Vagina (tissue), 2 donors: ENCODE measurements around the gene GALC. TPM values are rescaled to one million over a fixed set of nuclear protein-coding genes. Genes with fewer than 3 reads are reported as not detected.

Experiments
- DNase-seq, 2 donors: peaks; one replicate each; pipeline ENCODE4 v3.0.0-alpha.2; 2017; ENCODE audit errors: extremely low spot score in 2 of 2
- H3K27ac ChIP-seq: fragments of 200-600 bp; sonication (generic); one replicate; pipeline ENCODE4 v1.5.1; 2019
- H3K27me3 ChIP-seq: fragments of 200-600 bp; sonication (generic); one replicate; pipeline ENCODE4 v1.5.1; 2019
- H3K36me3 ChIP-seq, 2 donors: fragments of 200-600 bp; sonication (generic); one replicate each; pipeline ENCODE4 v1.5.1; 2017 to 2019
- H3K4me1 ChIP-seq: fragments of 200-600 bp; sonication (generic); one replicate; pipeline ENCODE4 v1.5.1; 2019
- H3K4me3 ChIP-seq, 2 donors: fragments of 200-600 bp; sonication (generic); 1 replicate in 1 of 2; 2 replicates in 1 of 2; pipeline ENCODE4 v1.5.1; 2016 to 2019
- H3K9me3 ChIP-seq: fragments of 200-600 bp; sonication (generic); one replicate; pipeline ENCODE4 v1.5.1; 2019
- CTCF ChIP-seq, 3 experiments: fragments of 450-650 bp in 2 of 3; fragments of 200-600 bp in 1 of 3; sonication (generic) in 1 of 3; IDR thresholded peaks; one replicate each; pipeline ENCODE4 v1.5.1; 2017 to 2019; ENCODE audit warnings: antibody characterized with exemption in 3 of 3, mild to moderate bottlenecking in 2 of 3, moderate library complexity in 2 of 3
- POLR2A ChIP-seq, 2 donors: fragments of 450-650 bp; IDR thresholded peaks; one replicate each; pipeline ENCODE4 v1.6.1; 2017; ENCODE audit warnings: antibody characterized with exemption in 2 of 2, mild to moderate bottlenecking in 2 of 2, moderate library complexity in 2 of 2
- POLR2AphosphoS5 ChIP-seq, 2 donors: sonication (generic); formaldehyde crosslinking; IDR thresholded peaks; one replicate each; pipeline ENCODE4 v1.9.0; 2017; ENCODE audit warnings: antibody characterized with exemption in 2 of 2, mild to moderate bottlenecking in 2 of 2, low read depth in 1 of 2; ENCODE audit not compliant: insufficient read depth in 1 of 2
- intact Hi-C: fragments of 100-400 bp; cut with DNase I; formaldehyde crosslinking; loops from one replicate; pipeline ENCODE4 v1.15.1; 2023
- total RNA-seq: library from RNA; depleted of rRNA; stranded (reverse); fragments of >200 nt; gene quantifications from one replicate; pipeline ENCODE4 v1.2.3, GENCODE V29; 2016

GALC gene
- total RNA-seq, 1 donor from 2014 or later, result 18.7 TPM

GRCh38 chr14:87998482-87998881 is 5.5 kb upstream of the GALC start:
- Histone ChIP-seq H3K4me1 (peaks cover 3% of the 10 kb centered on the region), H3K9me3 (no peaks in the 10 kb centered on the region), H3K27me3 (no peaks in the 10 kb centered on the region), H3K4me3 (no peak overlapping the region), H3K27ac (no peak overlapping the region), H3K36me3 (no peaks in the 10 kb centered on the region)
- DNase-seq, result no peak
- TF ChIP-seq POLR2A (IDR thresholded peaks at IDR 0.05), result no peak
- TF ChIP-seq CTCF (IDR thresholded peaks at IDR 0.05), result no peak
- TF ChIP-seq POLR2AphosphoS5 (IDR thresholded peaks at IDR 0.05; ENCODE audit: insufficient read depth in 1 of 2, low read depth in 1 of 2), result no peak
- intact Hi-C loops, result no loop called here

GRCh38 chr14:87996291-87996592 is 3.3 kb upstream of the GALC start:
- intact Hi-C loops, result no loop called here
- Histone ChIP-seq H3K4me1 (peaks cover 20% of the 10 kb centered on the region), H3K27me3 (no peaks in the 10 kb centered on the region), H3K4me3 (no peak overlapping the region), H3K27ac (no peak overlapping the region), H3K36me3 (no peaks in the 10 kb centered on the region), H3K9me3 (no peaks in the 10 kb centered on the region)
- no peak for DNase-seq
- TF ChIP-seq CTCF (IDR thresholded peaks at IDR 0.05), result no peak
- no peak for TF ChIP-seq POLR2A (IDR thresholded peaks at IDR 0.05)
- no peak for TF ChIP-seq POLR2AphosphoS5 (IDR thresholded peaks at IDR 0.05; ENCODE audit: insufficient read depth in 1 of 2, low read depth in 1 of 2)

GRCh38 chr14:87995500-87996290 is 2.7 kb upstream of the GALC start:
- intact Hi-C loops, result no loop called here
- H3K36me3 ChIP-seq, result no peaks in the 10 kb centered on the region
- H3K27ac ChIP-seq, result no peak overlapping the region
- no peaks in the 10 kb centered on the region for H3K9me3 ChIP-seq
- DNase-seq, result no peak
- H3K4me1 ChIP-seq, result peaks cover 26% of the 10 kb centered on the region
- no peaks in the 10 kb centered on the region for H3K27me3 ChIP-seq
- no peak overlapping the region for H3K4me3 ChIP-seq
- TF ChIP-seq POLR2A (IDR thresholded peaks at IDR 0.05) (no peak), CTCF (IDR thresholded peaks at IDR 0.05) (no peak), POLR2AphosphoS5 (IDR thresholded peaks at IDR 0.05; ENCODE audit: insufficient read depth in 1 of 2, low read depth in 1 of 2) (no peak)

- Histone ChIP-seq H3K9me3 (no peaks in the 10 kb centered on the region), H3K4me3 (no peak overlapping the region), H3K27ac (no peak overlapping the region), H3K27me3 (no peaks in the 10 kb centered on the region), H3K4me1 (peaks cover 32% of the 10 kb centered on the region), H3K36me3 (no peaks in the 10 kb centered on the region)
- TF ChIP-seq CTCF (IDR thresholded peaks at IDR 0.05) (no peak), POLR2A (IDR thresholded peaks at IDR 0.05) (no peak), POLR2AphosphoS5 (IDR thresholded peaks at IDR 0.05; ENCODE audit: insufficient read depth in 1 of 2, low read depth in 1 of 2) (no peak)
- no peak for DNase-seq
- intact Hi-C loops, result no loop called here
Observed at GRCh38 chr14:87994974-87995373, 2.0 kb upstream of the GALC start.

DNA sequence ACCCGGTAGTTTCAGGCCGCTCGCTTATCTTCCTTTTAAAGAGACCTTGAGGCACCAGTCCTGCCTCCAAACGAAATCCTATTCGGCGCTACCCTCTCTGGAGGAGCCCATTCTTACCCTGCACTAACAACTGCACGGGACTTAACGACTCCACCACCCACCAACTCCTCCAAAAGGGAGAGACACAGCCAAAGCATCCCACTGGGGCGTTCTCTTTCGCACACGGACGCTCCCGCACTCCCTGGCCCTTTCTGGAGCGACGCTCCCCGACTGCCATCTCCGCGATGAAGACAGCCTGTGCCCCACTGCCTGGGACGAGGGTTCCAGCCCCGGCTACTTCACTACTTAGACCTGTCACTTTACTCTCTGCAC is 650 bp downstream of the GALC start:
- Histone ChIP-seq H3K9me3 (no peaks in the 10 kb centered on the region), H3K36me3 (no peaks in the 10 kb centered on the region), H3K27me3 (no peaks in the 10 kb centered on the region), H3K27ac (peak overlapping the region; percentile 93), H3K4me3 (peak overlapping the region; percentile 59 to 87), H3K4me1 (peaks cover 32% of the 10 kb centered on the region)
- TF ChIP-seq CTCF (IDR thresholded peaks at IDR 0.05), result no peak
- no peak for TF ChIP-seq POLR2A (IDR thresholded peaks at IDR 0.05)
- TF ChIP-seq POLR2AphosphoS5 (IDR thresholded peaks at IDR 0.05; ENCODE audit: insufficient read depth in 1 of 2, low read depth in 1 of 2), result no peak
- intact Hi-C loops, result no loop called here
- DNase-seq, result no peak
